ENCODE data around the gene BCL11B.

BCL11B gene

DNA sequence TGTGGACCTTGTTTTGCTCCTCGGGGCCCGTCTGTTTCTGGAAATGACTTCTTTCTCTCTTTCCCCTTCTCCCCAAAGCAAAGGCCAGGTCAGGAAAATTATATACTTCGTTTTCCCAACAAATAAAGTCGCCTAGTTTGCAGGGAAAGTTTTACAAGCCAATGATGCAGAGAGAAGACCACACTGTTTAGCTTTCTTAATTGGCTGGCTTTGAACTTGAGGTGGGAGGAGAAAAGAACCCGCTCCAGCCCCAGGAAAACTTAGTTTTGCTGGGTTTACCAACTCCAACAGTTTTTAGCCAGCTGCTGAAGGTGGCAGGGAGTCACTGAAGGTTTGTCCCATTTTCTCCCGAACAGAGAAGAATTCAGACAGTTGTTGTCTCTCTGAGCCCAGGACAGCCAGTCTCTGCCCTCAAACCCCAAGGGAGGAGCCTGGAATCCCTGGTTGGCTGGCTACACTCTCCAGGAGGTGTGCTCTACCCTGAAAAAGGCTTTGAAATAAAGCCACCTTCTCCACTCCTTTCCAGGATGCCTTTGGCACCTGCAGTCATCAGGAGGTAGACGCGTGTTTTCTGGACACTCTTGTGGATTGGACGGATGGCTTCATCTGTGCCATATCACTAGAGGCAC, 24.8 kb downstream of the BCL11B start:
- ATAC-seq (ENCODE audit: low read depth) = no peak
- no peak overlapping the region for H3K27ac Mint-ChIP-seq
- no peaks in the 10 kb centered on the region for H3K4me1 Mint-ChIP-seq
- H3K4me3 Mint-ChIP-seq = no peak overlapping the region
- no peaks in the 10 kb centered on the region for H3K36me3 Mint-ChIP-seq
- no peak for DNase-seq (ENCODE audit: low spot score in 2 of 2)
- no peaks in the 10 kb centered on the region for H3K9me3 Mint-ChIP-seq
- peaks cover 11% of the 10 kb centered on the region for H3K27me3 Mint-ChIP-seq

DNA sequence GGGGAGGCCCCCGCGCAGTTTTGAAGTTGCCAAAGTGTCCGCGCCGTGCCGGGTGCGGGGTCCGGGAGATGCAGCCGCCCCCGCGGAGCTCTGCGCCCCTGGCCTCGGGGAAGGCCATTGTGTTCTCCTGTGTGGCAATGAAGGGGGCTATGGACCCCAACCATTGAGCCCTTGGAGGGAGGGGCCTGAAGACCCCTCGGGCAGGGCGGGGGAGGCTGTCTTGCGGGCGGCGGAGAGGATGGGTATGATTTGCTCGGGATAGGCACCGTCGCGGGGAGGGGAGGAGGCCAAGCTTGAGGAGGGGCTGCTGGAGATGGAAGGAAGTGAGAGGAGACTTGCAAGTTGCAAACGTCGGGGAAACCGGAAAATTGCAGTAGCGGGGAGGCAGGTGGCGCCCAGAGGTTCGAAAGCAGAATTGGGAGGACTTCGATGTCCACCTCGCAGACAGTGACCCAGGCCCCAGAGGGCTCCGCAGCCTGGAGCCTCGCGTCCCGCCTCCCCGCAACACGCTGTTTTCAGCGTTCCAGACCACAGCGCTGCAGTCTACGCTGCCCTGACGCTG, 25.4 kb downstream of the BCL11B start:
- Mint-ChIP-seq H3K9me3 (no peaks in the 10 kb centered on the region), H3K27me3 (peaks cover 14% of the 10 kb centered on the region), H3K4me3 (no peak overlapping the region), H3K36me3 (no peaks in the 10 kb centered on the region), H3K4me1 (no peaks in the 10 kb centered on the region), H3K27ac (no peak overlapping the region)
- DNase-seq (ENCODE audit: low spot score in 2 of 2) (no peak), ATAC-seq (ENCODE audit: low read depth) (no peak)

DNA sequence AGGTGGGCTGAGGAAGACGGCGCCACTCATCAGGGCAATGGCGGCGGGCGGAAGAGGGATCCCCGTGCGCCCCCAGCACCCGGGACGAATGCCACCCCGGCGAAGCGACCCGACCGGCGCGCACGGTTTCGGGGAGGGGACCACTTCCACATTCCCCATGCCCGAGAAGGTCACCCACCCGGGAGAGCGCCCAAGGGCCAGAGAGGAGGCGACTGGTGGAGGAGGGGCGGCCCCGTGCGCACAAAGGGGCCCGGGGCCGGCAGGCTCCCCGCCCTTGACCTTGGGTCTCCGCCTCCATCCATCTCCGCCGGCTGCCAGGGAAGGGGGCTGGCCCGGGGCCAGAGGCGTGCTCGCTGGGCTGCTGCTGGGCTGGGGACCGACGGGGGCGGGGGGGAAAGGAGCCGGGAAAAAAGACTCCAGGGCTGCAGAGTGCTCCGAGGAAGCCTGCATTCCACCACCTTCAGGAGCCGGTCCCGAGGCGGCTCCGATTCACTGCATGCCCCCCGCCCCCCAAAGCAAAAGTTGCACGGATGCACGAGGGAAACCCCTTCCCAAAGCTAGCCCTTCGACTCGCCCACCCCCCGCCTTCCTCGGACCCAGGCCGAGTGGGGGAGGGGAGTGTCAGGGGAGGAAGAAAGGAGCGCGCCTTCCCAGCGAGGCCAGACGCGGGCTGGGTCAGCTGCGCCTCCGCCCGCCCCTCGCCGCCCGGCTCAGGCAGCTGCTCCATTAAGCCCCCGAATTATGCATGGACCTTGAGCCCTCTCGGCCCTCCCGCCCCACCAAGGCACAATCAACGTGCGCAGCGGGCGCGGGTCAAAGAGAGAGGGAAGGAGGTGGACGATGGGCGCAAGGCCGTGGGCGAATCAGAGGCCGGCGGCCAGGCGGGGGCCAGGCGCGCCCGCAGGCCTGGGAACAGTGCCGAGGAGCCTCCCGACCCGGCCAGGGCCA, 26.2 kb downstream of the BCL11B start:
- Mint-ChIP-seq H3K4me3 (no peak overlapping the region), H3K27ac (no peak overlapping the region), H3K9me3 (no peaks in the 10 kb centered on the region), H3K4me1 (no peaks in the 10 kb centered on the region), H3K36me3 (no peaks in the 10 kb centered on the region), H3K27me3 (peaks cover 14% of the 10 kb centered on the region)
- DNase-seq (ENCODE audit: low spot score in 2 of 2) (no peak), ATAC-seq (ENCODE audit: low read depth) (no peak)

DNA sequence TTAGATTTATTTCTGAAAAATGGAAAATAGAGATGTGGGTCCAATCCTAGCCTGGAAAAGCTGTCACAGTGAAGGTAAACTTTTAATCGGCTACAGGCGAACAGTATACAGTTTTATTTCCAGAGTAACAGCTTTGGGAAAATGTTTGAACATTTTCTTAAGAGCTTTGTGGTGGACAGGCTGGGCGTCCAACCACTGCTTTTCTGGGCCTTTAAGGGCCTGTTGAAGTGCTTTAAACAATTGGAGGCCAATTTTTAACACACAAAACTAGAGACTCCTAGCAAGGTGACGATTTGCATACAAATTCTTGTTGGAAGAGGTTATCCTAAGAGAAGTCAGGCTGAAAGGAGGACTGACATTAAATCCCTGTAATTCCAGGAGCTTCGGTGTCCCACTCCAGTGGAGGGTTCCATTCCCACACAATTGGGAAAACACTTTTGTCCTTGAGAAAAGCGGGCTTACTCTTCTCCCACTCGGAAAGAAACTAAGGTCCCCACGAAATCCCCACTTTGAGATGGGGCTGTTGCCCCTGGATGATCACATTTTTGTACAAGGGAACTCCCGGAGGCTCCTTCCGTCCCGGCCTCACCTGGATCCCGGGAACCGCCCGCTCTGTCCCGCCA, 26.9 kb downstream of the BCL11B start:
- Mint-ChIP-seq H3K36me3 (no peaks in the 10 kb centered on the region), H3K27ac (no peak overlapping the region), H3K27me3 (peaks cover 14% of the 10 kb centered on the region), H3K4me3 (no peak overlapping the region), H3K4me1 (no peaks in the 10 kb centered on the region), H3K9me3 (no peaks in the 10 kb centered on the region)
- no peak for ATAC-seq (ENCODE audit: low read depth)
- no peak for DNase-seq (ENCODE audit: low spot score in 2 of 2)

DNA sequence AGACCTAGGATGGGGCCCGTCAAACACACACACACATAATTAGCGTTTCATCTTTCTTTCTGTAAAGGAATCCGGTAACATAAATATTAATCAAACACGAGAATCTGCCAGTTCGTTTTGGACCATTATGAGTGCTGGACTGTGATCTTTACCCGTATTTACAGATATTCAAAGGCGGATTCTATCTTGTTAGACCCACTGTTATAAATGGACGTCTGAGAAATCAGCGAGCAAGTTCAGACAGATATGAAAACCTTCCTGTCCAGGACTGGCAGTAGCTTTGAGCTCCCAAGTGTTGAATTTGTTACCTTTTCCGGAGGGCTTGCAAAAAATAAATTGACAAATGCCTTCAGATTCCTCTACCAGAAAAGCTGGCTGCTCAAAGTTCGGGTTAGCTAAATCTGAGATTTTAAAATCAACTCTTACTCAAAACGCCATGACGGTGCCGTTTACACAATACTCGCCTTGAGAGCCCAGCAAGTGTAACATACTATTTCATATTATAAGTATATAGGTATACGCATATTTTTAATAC, 27.6 kb downstream of the BCL11B start:
- DNase-seq (ENCODE audit: low spot score in 2 of 2) = no peak
- H3K4me3 Mint-ChIP-seq = no peak overlapping the region
- no peak overlapping the region for H3K27ac Mint-ChIP-seq
- no peaks in the 10 kb centered on the region for H3K9me3 Mint-ChIP-seq
- H3K4me1 Mint-ChIP-seq = no peaks in the 10 kb centered on the region
- ATAC-seq (ENCODE audit: low read depth) = no peak
- H3K27me3 Mint-ChIP-seq = peaks cover 14% of the 10 kb centered on the region
- no peaks in the 10 kb centered on the region for H3K36me3 Mint-ChIP-seq

DNA sequence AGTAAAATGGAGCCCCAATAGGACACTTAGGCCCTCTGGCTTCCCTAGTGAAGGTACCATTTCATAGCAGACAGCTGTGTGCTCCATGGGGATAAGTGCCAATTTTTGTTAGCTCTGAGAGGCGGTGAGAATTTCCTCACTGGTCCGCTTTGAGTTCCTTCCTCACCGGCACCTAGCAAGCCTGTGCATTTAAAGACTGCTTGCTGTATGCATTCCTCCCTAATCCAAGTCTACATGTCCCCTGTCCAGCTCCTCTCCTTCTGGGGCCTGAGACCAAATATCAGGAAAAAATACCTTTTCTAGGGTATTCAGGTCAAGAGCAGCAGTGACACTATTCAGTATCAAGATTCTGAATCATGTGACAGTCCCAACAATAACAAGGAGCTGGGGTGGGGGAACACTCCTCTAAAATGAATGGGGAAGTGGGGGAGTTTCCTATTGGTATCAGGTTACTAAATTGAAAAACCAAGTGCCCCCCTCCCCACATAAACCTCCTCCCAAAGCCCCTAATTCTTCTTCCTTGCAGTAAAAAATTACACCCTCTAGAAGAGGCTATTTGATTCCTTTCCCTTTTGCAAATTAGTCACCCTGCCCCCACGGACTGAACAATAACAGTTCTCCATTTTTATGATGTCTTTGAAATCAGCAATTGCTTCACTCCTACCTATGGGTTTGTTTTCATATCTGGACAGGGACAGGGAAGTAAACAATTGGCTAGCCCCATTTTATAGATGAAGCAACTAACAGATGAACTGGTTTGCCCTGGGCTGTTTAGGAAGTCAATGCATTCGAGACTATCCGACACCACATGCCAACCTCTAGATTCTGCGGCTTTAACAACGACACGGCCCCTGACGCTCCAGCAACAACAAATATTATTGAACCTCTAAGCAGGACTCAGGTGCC, 28.9 kb downstream of the BCL11B start:
- Mint-ChIP-seq H3K4me1 (no peaks in the 10 kb centered on the region), H3K4me3 (no peak overlapping the region), H3K27me3 (peaks cover 6% of the 10 kb centered on the region), H3K9me3 (no peaks in the 10 kb centered on the region), H3K27ac (no peak overlapping the region), H3K36me3 (no peaks in the 10 kb centered on the region)
- DNase-seq (ENCODE audit: low spot score in 2 of 2) (no peak), ATAC-seq (ENCODE audit: low read depth) (no peak)

DNA sequence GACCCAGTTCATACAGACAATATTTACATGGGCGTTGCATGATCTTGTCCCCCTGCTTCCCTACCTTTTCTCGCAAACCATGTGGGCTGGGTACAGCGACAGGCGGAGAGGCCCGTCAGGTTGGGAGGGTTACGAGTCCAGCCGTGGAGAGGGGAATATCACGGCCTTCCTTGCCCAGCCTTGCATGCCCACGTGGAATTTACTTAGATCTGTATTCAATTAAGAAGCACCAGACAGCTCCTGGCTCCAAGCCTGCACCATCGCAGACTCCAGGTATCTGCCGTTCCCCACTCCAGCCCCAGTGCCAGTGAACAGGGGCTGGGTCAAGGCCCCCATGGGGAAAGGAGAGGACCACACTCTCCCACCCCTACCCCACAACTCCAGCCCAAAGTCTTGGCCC, 29.8 kb downstream of the BCL11B start:
- peaks cover 3% of the 10 kb centered on the region for H3K27me3 Mint-ChIP-seq
- H3K4me1 Mint-ChIP-seq = no peaks in the 10 kb centered on the region
- no peak for DNase-seq (ENCODE audit: low spot score in 2 of 2)
- no peak overlapping the region for H3K4me3 Mint-ChIP-seq
- no peak for ATAC-seq (ENCODE audit: low read depth)
- no peaks in the 10 kb centered on the region for H3K36me3 Mint-ChIP-seq
- H3K9me3 Mint-ChIP-seq = no peaks in the 10 kb centered on the region
- H3K27ac Mint-ChIP-seq = no peak overlapping the region

DNA sequence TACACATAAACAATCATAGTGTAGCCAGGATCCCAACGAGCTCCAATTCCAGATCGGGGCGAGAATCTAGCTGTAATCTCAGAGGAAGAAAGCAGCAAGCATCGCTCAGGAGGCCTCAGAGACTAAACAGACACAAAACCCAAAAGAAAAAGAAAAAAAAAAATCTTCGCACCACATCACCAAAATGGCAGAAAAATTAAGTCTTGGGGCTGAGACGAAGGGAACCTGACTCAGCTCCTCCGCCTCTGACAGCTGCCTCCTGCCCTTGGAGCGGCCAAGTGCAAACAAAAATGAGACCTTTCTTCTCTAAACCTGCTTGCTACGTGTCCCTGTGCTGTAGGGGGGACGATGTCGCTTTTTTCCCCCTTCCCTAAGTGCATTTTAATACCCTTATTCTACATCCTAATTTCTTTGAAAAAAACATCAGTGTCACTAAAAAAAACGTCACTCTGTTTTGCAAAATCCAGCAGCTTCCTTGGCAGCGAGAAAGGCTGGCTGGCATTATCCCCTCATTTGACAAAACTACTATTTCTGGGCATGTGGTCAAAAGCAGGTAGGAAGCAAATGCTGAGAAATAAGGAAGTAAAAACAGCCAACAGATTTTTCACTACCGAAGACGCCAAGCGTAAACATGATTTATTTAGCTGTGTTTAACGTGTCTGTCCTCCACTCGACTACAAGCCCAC, 30.5 kb downstream of the BCL11B start:
- no peak for DNase-seq (ENCODE audit: low spot score in 2 of 2)
- Mint-ChIP-seq H3K4me1 (no peaks in the 10 kb centered on the region), H3K4me3 (no peak overlapping the region), H3K27ac (no peak overlapping the region), H3K9me3 (no peaks in the 10 kb centered on the region), H3K27me3 (peaks cover 3% of the 10 kb centered on the region), H3K36me3 (no peaks in the 10 kb centered on the region)
- no peak for ATAC-seq (ENCODE audit: low read depth)

DNA sequence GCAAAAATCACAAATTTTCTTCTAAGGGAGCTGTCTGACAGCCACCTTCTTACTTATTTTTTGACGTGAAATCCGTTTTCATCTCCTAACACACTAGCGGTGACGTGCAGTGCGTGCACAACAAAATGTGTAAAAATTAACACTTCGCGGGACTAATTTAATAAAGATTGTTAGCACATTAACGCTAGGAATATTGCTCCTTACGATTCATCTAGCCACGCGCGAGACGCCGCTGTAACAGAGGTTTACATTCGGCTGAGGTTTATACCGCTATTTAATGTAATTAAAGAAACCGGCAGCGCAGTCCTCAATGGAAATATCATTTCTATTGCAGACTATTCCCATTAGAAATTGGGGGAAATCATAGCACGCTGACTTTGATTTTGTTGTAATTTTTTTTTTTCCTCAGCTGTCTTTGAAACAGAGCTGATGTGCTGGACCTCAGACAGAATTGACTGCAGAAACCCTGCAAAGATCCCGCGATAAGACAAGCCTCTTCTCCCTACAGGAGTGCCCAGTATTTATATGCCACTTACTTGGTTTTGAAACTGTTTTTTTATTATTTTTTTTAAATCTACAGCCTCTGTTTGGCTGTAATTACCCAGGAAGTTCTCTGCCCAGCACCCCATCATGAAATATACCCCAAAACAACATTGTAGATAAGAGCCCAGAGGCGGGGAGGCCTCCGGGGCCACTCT, 31.2 kb downstream of the BCL11B start:
- H3K36me3 Mint-ChIP-seq = no peaks in the 10 kb centered on the region
- no peak overlapping the region for H3K27ac Mint-ChIP-seq
- no peaks in the 10 kb centered on the region for H3K4me1 Mint-ChIP-seq
- DNase-seq (ENCODE audit: low spot score in 2 of 2) (no peak), ATAC-seq (ENCODE audit: low read depth) (no peak)
- H3K4me3 Mint-ChIP-seq = no peak overlapping the region
- peaks cover 3% of the 10 kb centered on the region for H3K27me3 Mint-ChIP-seq
- H3K9me3 Mint-ChIP-seq = peaks cover 2% of the 10 kb centered on the region

DNA sequence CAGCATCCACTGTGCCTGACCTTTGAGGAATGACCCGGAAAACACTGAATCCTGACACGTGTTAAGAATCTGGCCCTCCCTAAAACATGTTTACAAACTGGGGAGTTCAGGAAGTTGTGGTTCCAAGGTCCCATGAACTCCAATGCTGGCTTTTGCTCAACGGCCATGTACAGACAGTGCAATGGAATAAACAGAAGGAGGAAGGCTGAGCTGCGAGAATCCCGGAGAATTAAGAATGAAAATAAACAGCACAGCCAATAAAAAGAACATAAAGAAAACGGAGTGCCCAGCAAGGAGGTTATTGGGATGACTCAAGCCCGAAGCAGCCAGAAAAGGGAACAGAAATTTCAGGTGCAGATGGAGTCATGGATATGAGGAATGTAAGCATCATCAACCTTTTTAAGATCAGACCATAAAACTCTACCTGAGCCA, 32.3 kb downstream of the BCL11B start:
- DNase-seq (ENCODE audit: low spot score in 2 of 2) (no peak), ATAC-seq (ENCODE audit: low read depth) (no peak)
- H3K4me3 Mint-ChIP-seq = no peak overlapping the region
- no peak overlapping the region for H3K27ac Mint-ChIP-seq
- H3K4me1 Mint-ChIP-seq = no peaks in the 10 kb centered on the region
- H3K27me3 Mint-ChIP-seq = peaks cover 3% of the 10 kb centered on the region
- H3K9me3 Mint-ChIP-seq = peaks cover 9% of the 10 kb centered on the region
- no peaks in the 10 kb centered on the region for H3K36me3 Mint-ChIP-seq

DNA sequence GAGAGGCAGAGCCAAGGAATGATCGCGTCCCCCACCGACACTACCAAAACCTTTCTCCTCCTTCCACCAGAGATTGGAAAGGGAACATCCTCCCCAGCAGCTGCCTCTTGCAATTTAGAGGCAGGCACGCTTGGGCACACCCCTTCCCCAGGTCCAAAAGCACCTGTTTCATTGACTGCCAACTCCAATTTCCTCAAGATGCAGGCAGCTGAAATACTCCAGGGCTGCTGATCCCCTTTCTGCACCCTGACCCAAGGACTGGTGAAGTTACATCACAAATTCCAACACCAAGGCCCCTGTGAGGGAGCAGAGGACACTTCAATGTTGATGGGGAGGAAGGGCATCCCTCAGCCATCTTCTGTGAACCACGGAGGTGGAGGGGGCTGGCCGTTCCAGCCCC, 33.8 kb downstream of the BCL11B start:
- no peak overlapping the region for H3K4me3 Mint-ChIP-seq
- H3K4me1 Mint-ChIP-seq = no peaks in the 10 kb centered on the region
- H3K27me3 Mint-ChIP-seq = peaks cover 3% of the 10 kb centered on the region
- H3K27ac Mint-ChIP-seq = no peak overlapping the region
- peaks cover 11% of the 10 kb centered on the region for H3K9me3 Mint-ChIP-seq
- no peaks in the 10 kb centered on the region for H3K36me3 Mint-ChIP-seq
- ATAC-seq (ENCODE audit: low read depth) (no peak), DNase-seq (ENCODE audit: low spot score in 2 of 2) (no peak)

DNA sequence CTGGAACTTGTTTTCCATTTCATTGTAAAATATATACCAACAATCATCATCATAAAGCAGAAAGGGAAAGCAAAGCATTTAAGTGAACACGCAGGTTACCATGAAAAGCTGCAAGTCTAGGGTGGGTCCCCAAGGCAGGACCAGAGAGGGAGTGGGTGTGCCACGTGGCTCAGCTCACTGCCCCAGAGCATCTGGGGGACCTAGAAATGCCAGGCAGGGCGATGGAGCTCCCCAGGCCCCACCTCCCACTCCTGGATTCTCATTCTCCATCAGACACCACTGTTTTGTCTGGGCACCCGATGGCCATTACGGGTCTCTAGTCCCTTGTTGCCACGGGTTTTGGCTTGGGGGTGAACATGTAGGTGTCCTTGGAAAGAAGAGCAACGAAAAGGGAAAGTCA, 34.7 kb downstream of the BCL11B start:
- ATAC-seq (ENCODE audit: low read depth) (no peak), DNase-seq (ENCODE audit: low spot score in 2 of 2) (no peak)
- no peaks in the 10 kb centered on the region for H3K4me1 Mint-ChIP-seq
- peaks cover 11% of the 10 kb centered on the region for H3K9me3 Mint-ChIP-seq
- H3K27me3 Mint-ChIP-seq = peaks cover 3% of the 10 kb centered on the region
- H3K36me3 Mint-ChIP-seq = no peaks in the 10 kb centered on the region
- H3K4me3 Mint-ChIP-seq = no peak overlapping the region
- no peak overlapping the region for H3K27ac Mint-ChIP-seq

Measured in memory B cell (primary cell).